Effector memory CD8-positive, alpha-beta T cell (primary cell): Measurements from ENCODE around the gene F11R.
"Not testable (repeated sequence)": the region's sequence is repeated elsewhere in the genome, so short reads cannot be mapped to it uniquely, and the experiment has no call there.

Source experiments
- ATAC-seq: fragments of 150-1000 bp; cut with Tn5 transposase; replicated peaks from 2 replicates; pipeline ENCODE4 v1.10.0; 2021; ENCODE audit warnings: mild to moderate bottlenecking, moderate library complexity
- DNase-seq, 3 experiments: peaks; one replicate each; pipeline ENCODE4 v3.0.0; 2021
- H3K27ac Mint-ChIP-seq, 2 donors: one replicate each; pipeline ENCODE4 v1.8.0; 2022; ENCODE audit warnings: mild to moderate bottlenecking in 2 of 2, mixed read lengths in 2 of 2, moderate library complexity in 2 of 2
- H3K27me3 Mint-ChIP-seq, 2 donors: one replicate each; pipeline ENCODE4 v1.8.0; 2022; ENCODE audit warnings: mixed read lengths in 2 of 2
- H3K36me3 Mint-ChIP-seq: one replicate; pipeline ENCODE4 v1.8.0; 2022; ENCODE audit warnings: mild to moderate bottlenecking, moderate library complexity, mixed read lengths; ENCODE audit not compliant: insufficient read depth
- H3K4me1 Mint-ChIP-seq, 2 donors: one replicate each; pipeline ENCODE4 v1.8.0; 2022; ENCODE audit warnings: low read depth in 2 of 2, mixed read lengths in 2 of 2
- H3K4me3 Mint-ChIP-seq, 2 donors: one replicate each; pipeline ENCODE4 v1.8.0; 2022; ENCODE audit warnings: mild to moderate bottlenecking in 2 of 2, mixed read lengths in 2 of 2, moderate library complexity in 2 of 2
- H3K9me3 Mint-ChIP-seq, 2 donors: one replicate each; pipeline ENCODE4 v1.8.0; 2022; ENCODE audit warnings: mixed read lengths in 2 of 2

Gene F11R

DNA sequence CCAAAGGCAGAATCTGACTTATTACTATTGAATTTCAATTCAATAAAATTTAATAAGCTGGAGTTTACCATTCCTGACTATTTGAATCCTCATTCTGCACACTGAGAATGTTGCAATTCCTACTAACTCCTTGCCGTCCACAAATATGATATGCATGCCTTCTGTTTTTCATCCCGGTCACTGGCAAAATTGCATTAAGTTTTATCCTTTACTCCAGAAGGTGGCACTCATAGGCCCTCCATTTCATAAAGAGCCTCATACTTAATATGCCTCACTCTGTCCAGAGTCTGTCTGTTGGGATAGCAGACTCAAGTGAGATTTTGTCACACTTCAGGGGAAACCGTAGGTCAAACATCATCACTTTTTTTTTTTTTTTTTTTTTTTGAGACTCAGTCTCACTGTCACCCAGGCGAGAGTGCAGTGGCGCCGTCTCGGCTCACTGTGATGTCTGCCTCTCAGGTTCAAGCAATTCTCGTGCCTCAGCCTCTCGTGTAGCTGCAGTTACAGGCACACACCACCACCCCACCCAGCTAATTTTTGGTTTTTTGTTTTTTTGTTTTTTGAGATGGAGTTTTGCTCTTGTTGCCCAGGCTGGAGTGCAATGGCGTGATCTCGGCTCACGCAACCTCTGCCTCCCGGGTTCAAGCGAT lies 27.3 kb downstream of the F11R start:
- Mint-ChIP-seq H3K27ac (no peak overlapping the region), H3K36me3 (peaks cover 10% of the 10 kb centered on the region), H3K4me3 (no peak overlapping the region), H3K27me3 (no peaks in the 10 kb centered on the region), H3K9me3 (no peaks in the 10 kb centered on the region), H3K4me1 (peaks cover 7 to 8% of the 10 kb centered on the region in 2 donors)
- no peak for DNase-seq
- ATAC-seq, result no peak

DNA sequence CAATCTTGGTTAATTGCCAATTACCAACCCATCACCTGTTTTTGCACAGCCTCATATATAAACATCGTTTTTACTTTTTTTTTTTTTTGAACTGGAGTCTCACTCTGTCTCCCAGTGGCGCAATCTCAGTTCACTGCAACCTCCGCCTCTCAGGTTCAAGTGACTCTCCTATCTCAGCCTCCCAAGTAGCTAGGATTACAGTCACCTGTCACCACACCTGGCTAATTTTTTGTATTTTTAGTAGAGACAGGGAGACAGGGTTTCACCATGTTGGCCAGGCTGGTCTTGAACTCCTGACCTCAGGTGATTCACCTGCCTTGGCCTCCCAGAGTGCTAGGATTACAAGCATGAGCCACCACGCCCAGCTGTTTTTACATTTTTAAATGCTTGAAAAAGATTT lies 28.9 kb downstream of the F11R start:
- not testable (repeated sequence) for H3K27ac Mint-ChIP-seq, H3K9me3 Mint-ChIP-seq, H3K27me3 Mint-ChIP-seq, H3K4me1 Mint-ChIP-seq, H3K4me3 Mint-ChIP-seq, DNase-seq, ATAC-seq, H3K36me3 Mint-ChIP-seq

DNA sequence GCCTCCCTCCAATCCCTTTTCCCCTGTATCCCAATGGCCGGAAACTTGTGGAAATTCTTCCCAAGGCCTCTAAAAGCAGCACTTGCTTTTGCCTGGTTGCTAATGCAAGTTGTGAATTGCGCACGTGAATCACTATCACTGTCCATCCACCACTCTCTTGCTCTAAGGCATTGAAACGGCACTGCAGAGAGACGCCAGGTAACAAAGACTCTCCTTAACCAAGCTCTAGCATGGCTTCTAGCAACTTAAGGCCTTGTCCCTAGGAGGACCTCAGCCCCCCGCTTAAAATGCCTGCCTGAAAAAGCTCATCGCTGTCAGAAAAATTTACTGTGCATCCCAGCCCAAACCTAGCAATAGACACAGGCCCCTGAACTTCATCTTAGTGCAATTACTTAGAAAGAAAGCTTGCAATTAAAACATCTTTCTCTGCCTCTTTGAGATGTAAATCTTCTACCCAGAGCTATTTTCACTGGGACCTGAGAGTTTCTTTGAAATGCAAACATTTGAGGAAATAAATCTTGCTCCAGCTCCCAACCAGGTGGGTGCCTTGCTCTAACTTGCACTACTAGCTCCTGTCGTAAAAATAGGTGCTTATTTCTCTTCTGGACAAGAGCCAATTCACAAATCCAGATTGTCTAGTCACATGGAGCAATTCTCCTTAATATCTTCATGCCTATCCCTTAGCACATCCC lies 33.4 kb downstream of the F11R start:
- Mint-ChIP-seq H3K4me1 (no peaks in the 10 kb centered on the region), H3K9me3 (no peaks in the 10 kb centered on the region), H3K27ac (no peak overlapping the region), H3K4me3 (no peak overlapping the region), H3K27me3 (peaks cover 1 to 5% of the 10 kb centered on the region in 2 donors), H3K36me3 (peaks cover 6% of the 10 kb centered on the region)
- DNase-seq, result no peak
- no peak for ATAC-seq

DNA sequence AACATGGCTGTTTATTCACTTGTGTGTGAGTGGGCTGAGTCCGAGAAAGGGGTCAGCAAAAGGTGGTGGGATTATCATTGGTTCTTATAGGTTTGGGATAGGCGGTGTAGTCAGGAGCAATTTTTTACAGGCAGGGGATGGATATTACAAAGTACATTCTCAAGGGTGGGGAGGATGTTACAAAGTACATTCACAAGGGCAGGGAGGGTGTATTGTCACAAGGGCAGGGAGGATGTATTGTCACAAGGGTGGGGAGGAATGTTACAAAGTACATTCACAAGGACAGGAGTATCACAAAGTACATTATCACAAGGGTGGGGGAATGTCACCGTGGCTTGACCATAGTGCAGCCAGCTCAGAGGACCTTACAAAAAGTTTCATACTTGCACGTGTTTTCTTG lies 35.2 kb downstream of the F11R start:
- Mint-ChIP-seq H3K4me3 (no peak overlapping the region), H3K9me3 (no peaks in the 10 kb centered on the region), H3K4me1 (peaks cover 0 to 7% of the 10 kb centered on the region in 2 donors), H3K27ac (no peak overlapping the region), H3K27me3 (peaks cover 15 to 23% of the 10 kb centered on the region in 2 donors), H3K36me3 (peaks cover 11% of the 10 kb centered on the region)
- ATAC-seq (no peak), DNase-seq (no peak)

DNA sequence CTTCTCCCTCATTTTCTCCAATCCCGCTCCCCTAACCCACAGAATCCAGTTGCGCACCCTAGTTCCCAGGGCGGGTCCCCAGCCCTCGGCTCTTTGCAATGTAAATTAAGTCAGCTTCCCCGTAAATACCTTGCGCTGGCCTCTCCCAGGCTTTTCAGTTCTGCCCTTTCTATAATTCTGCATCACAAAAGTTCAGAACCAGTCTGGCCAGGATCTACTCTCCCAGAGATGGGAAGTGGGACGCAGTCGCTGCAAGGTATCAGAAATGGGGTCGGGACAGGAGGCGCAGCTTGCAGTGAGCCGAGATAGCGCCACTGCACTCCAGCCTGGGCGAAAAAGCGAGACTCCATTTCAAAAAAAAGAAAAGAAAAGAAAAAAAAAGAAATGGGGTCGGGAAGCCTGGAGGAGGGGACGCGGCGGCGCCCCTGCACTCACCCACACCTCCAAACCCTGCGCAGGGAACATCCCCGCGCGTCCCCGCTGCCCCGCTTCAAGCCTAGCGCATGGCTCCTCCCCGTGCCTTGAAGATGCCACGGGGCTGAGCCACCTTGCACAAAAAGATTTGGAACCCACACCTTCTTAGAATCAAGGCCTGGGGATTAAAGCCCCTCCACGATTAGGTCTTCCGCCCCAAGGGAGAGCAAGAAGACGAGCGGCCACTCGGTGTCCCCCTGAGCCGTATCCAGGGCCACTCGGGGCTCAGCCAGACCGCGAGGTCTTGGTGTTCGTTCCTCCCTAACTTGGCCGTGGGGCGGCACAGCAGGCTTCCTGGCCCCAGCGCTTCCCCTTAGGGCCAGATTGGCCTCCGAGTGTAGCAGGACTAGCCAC lies 39.2 kb downstream of the F11R start:
- DNase-seq (no peak), ATAC-seq (peak; percentile 63)
- Mint-ChIP-seq H3K9me3 (no peaks in the 10 kb centered on the region), H3K27me3 (peaks cover 15 to 24% of the 10 kb centered on the region in 2 donors), H3K36me3 (peaks cover 5% of the 10 kb centered on the region), H3K4me1 (peaks cover 0 to 7% of the 10 kb centered on the region in 2 donors), H3K4me3 (peak overlapping the region; percentile 41 to 61), H3K27ac (no peak overlapping the region)

DNA sequence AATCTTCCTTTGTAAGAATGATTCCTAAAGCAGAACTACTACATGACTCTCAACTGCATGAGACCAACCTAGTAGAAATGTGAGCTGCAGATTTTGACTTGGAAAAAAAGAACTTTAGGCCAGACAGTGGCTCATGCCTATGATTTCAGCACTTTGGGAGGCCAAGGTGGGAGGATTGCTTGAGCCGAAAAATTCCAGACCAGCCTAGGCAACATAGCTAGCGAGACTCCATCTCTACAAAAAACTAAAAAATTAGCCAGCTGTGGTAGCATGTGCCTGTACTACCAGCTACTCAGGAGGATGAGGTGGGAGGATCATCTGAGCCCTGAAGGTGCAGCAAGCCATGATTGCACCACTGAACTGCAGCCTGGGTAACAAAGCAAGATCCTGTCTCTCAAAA lies 41.7 kb downstream of the F11R start:
- H3K4me1 Mint-ChIP-seq, result peaks cover 0 to 7% of the 10 kb centered on the region in 2 donors
- no peak for ATAC-seq
- no peak overlapping the region for H3K4me3 Mint-ChIP-seq
- H3K27ac Mint-ChIP-seq, result no peak overlapping the region
- H3K27me3 Mint-ChIP-seq, result peaks cover 27 to 41% of the 10 kb centered on the region in 2 donors
- no peak for DNase-seq
- H3K9me3 Mint-ChIP-seq, result no peaks in the 10 kb centered on the region
- H3K36me3 Mint-ChIP-seq, result peaks cover 5% of the 10 kb centered on the region

DNA sequence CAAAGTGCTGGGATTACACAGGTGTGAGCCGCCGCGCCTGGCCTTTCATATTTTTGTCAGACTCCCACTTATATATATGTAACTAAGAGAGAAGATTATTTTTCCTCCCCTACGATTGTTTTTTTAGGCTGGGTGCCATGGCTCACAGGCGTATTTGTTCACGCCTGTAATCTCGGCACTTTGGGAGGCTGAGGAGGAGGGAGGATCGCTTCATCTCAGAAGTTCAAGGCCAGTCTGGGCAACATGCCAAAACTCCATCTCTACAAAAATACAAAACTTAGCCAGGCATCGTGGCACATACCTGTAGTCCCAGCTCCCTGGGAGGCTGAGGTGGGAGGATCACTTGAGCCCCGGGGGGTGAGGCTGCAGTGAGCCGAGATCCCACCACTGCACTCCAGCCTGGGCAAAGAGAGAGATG lies 42.4 kb downstream of the F11R start:
- Mint-ChIP-seq H3K4me3 (no peak overlapping the region), H3K4me1 (peaks cover 0 to 7% of the 10 kb centered on the region in 2 donors), H3K36me3 (peaks cover 5% of the 10 kb centered on the region), H3K9me3 (no peaks in the 10 kb centered on the region), H3K27me3 (peaks cover 27 to 41% of the 10 kb centered on the region in 2 donors), H3K27ac (no peak overlapping the region)
- no peak for DNase-seq
- no peak for ATAC-seq

DNA sequence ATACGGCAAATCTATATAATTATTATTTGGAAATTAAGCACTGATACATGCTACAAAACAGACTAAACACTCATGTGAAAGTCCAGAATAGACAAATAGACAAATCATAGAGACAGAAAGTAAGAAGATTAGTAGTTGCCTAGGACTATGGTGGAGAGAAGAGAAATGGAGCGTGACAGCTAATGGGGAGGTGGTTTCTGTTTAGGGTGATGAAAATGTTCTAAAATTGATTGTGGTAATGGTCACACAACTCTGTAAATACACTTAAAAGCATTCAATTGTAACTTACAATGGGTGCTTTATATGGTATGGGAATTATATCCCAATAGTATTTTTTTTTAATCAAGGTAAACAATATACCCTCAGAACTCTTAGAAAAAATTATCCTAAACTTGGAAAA lies 45.9 kb downstream of the F11R start:
- Mint-ChIP-seq H3K27me3 (peaks cover 12 to 17% of the 10 kb centered on the region in 2 donors), H3K36me3 (no peaks in the 10 kb centered on the region), H3K9me3 (no peaks in the 10 kb centered on the region), H3K4me1 (no peaks in the 10 kb centered on the region), H3K27ac (no peak overlapping the region), H3K4me3 (no peak overlapping the region)
- ATAC-seq, result no peak
- DNase-seq, result no peak

DNA sequence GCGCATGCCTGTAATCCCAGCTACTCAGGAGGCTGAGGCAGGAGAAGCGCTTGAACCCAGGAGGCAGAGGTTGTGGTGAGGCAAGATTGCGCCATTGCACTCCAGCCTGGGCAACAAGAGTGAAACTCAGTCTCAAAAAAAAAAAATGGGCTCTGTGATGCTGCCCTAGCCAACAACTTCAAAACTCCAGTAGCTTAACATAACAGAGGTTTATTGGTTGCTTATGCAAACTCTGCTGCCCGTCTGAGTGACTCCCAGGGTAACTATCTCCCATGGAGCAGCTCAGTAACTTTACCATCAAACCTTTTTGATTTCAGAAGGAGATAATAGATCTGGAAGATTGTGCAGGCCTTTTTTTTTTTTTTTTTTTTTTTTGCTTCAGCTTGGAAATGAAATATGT lies 47.5 kb downstream of the F11R start:
- no peaks in the 10 kb centered on the region for H3K36me3 Mint-ChIP-seq
- H3K27me3 Mint-ChIP-seq, result peaks cover 12 to 17% of the 10 kb centered on the region in 2 donors
- no peaks in the 10 kb centered on the region for H3K9me3 Mint-ChIP-seq
- no peak overlapping the region for H3K27ac Mint-ChIP-seq
- no peak overlapping the region for H3K4me3 Mint-ChIP-seq
- DNase-seq, result no peak
- H3K4me1 Mint-ChIP-seq, result no peaks in the 10 kb centered on the region
- ATAC-seq, result no peak

DNA sequence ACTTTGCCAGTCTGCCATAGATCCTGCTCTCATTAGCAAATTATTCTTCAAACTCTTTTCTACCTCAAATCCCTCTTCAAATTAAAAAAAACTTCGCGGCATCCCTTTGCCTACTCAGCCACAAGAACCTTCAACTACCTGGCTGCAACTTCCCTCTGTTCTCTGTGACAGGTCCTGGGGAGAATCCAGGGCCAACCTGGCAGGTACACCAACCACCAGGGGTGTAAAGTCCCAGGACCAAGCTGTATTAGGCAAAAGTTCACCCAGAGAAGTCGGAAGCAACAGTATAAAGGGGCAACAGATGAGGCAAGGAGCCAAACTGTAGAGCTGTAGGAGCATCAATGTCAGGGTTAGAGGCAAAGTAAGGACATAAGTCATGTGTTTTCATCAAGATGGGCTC lies 48.0 kb downstream of the F11R start:
- H3K27ac Mint-ChIP-seq, result no peak overlapping the region
- no peak for ATAC-seq

DNA sequence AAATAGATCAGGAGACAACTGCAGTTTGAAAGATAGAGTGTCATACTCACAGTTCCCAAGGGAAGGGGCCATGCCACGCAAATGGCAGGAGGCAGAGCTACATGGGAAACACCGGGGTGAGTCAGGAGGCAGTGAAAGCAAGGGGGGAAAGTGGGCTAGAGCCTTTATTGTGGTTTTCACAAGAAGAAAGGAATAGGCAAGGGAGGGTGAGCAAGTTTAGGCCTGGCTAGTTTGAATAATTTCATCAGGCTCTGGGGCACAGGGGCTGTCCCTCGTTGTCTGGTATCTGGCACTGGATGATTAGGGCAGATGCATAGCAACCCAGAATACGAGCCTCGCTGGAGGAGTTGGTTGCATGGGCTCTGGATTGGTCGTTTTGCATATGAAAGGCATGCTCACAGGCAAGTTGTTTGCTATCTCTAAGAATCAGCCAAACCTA lies 49.3 kb downstream of the F11R start:
- no peaks in the 10 kb centered on the region for H3K36me3 Mint-ChIP-seq
- H3K27me3 Mint-ChIP-seq, result peaks cover 12 to 17% of the 10 kb centered on the region in 2 donors
- H3K27ac Mint-ChIP-seq, result no peak overlapping the region
- H3K4me3 Mint-ChIP-seq, result no peak overlapping the region
- H3K4me1 Mint-ChIP-seq, result no peaks in the 10 kb centered on the region
- ATAC-seq (no peak), DNase-seq (no peak)
- no peaks in the 10 kb centered on the region for H3K9me3 Mint-ChIP-seq

More for the DNA sequence above, 48.0 kb downstream of the F11R start:
- H3K9me3 Mint-ChIP-seq, result no peaks in the 10 kb centered on the region
- H3K4me1 Mint-ChIP-seq, result no peaks in the 10 kb centered on the region
- no peak overlapping the region for H3K4me3 Mint-ChIP-seq
- peaks cover 12 to 17% of the 10 kb centered on the region in 2 donors for H3K27me3 Mint-ChIP-seq
- H3K36me3 Mint-ChIP-seq, result no peaks in the 10 kb centered on the region
- DNase-seq, result no peak

DNA sequence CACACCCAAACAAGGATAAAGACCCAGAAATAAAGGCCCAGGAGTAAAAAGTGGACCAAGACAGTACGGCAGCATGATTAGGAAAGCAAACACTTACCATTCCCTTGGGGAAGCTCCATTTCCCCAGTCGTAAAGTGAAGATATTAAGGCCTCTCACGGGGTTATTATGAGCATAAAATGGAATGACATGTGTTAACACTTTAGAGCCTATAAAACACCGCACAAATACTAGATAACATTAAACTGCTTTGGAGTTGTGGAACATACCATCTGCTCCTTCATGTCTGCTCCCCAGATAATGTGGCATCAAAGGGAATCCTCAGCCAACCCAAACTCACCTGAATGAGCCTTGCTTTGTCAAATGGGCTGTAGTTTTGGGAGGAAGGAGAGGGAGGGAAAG lies 57.4 kb downstream of the F11R start:
- Mint-ChIP-seq H3K4me3 (no peak overlapping the region), H3K9me3 (no peaks in the 10 kb centered on the region), H3K27me3 (no peaks in the 10 kb centered on the region), H3K4me1 (no peaks in the 10 kb centered on the region), H3K36me3 (no peaks in the 10 kb centered on the region), H3K27ac (no peak overlapping the region)
- no peak for ATAC-seq
- DNase-seq, result no peak

DNA sequence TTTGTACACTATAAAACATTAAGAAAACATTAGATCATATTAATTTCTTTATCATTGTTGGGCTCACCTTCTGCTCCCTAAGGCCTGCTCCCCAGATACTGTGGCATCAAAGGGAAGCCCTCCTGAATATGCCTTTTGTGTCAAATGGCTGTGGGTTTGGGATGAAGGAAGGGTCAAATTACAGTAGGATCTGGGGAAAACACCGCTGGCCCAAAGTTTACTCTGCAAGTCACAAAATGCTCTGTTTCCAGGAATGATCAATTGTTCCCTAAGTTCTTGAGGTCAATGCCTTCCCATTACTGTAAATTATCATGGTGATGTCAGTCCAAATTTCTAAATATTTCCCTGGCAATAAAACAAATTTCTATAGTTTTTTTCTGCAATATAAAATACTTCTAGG lies 59.5 kb downstream of the F11R start:
- ATAC-seq (no peak), DNase-seq (no peak)
- H3K4me1 Mint-ChIP-seq, result no peaks in the 10 kb centered on the region
- H3K4me3 Mint-ChIP-seq, result no peak overlapping the region
- H3K9me3 Mint-ChIP-seq, result no peaks in the 10 kb centered on the region
- H3K36me3 Mint-ChIP-seq, result no peaks in the 10 kb centered on the region
- H3K27me3 Mint-ChIP-seq, result no peaks in the 10 kb centered on the region
- H3K27ac Mint-ChIP-seq, result no peak overlapping the region
